ENCODE measurements around the gene SFRP2.
A peak's percentile ranks its signal among the peaks of the same experiment; 100 is the strongest.

DNA sequence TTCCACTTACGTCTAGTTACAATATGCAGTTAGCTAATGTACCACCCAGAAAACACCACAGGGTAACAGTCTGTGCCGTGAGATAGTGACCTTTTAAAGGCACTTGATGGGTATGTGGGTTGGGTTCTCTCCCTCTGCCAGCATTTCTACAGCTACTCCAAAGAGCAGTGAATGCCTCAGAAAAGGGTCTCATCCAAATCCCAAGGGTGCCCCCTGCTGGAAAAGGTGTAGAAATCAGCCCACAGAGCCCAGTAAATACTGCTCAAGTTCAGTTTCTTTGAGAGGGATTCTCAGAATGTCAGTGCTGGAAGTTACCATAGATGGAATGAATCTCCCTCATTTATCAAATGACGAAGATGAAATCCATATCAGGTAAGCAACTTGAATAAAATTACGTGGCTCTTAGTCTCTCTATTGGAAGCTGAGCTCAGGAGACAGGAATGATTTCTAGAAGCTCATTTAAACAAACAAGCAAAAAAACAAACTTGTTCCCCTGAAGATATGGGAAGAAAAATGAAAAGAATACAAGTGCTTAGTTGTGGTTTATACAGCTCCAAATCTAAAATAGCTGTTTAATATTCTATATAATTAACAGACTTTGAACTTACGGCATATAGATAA lies 38.6 kb downstream of the SFRP2 start:
- no peak for TF ChIP-seq POLR2A (IDR thresholded peaks at IDR 0.05)
- TF ChIP-seq, protein P1, sequence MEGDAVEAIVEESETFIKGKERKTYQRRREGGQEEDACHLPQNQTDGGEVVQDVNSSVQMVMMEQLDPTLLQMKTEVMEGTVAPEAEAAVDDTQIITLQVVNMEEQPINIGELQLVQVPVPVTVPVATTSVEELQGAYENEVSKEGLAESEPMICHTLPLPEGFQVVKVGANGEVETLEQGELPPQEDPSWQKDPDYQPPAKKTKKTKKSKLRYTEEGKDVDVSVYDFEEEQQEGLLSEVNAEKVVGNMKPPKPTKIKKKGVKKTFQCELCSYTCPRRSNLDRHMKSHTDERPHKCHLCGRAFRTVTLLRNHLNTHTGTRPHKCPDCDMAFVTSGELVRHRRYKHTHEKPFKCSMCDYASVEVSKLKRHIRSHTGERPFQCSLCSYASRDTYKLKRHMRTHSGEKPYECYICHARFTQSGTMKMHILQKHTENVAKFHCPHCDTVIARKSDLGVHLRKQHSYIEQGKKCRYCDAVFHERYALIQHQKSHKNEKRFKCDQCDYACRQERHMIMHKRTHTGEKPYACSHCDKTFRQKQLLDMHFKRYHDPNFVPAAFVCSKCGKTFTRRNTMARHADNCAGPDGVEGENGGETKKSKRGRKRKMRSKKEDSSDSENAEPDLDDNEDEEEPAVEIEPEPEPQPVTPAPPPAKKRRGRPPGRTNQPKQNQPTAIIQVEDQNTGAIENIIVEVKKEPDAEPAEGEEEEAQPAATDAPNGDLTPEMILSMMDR (IDR thresholded peaks at IDR 0.05): peak; percentile 39 to 81 (median 70)
